K562 (cell line): ENCODE measurements around the gene MARCHF9. TPM values are rescaled to one million over a fixed set of nuclear protein-coding genes. Genes with fewer than 3 reads are reported as not detected.
A peak's percentile ranks its signal among the peaks of the same experiment; 100 is the strongest.

Experiments
- EGR1 ChIP-seq: fragments of 450-650 bp; conservative IDR thresholded peaks from 2 replicates; pipeline ENCODE4 v1.6.1; 2017; ENCODE audit warnings: mild to moderate bottlenecking
- HDAC8 ChIP-seq: fragments of 450-650 bp; IDR thresholded peaks from 2 replicates; pipeline ENCODE4 v1.6.1; 2016; ENCODE audit warnings: mild to moderate bottlenecking, missing genetic modification characterization, moderate library complexity, missing compliant biosample characterization
- JUN ChIP-seq, 2 experiments: sonication (generic) in 1 of 2; formaldehyde crosslinking in 1 of 2; IDR thresholded peaks; 2 replicates each; pipeline versions ENCODE4 v1.6.1 to v1.8.0; 2012 to 2022; ENCODE audit warnings: borderline replicate concordance in 2 of 2, mild to moderate bottlenecking in 2 of 2, improper control_type of control experiment in 1 of 2, low read depth in 1 of 2, low read length in 1 of 2, missing genetic modification reagents in 1 of 2
- SFPQ ChIP-seq: fragments of 200-400 bp; formaldehyde crosslinking; IDR thresholded peaks from 2 replicates; pipeline ENCODE4 v1.6.1; 2017; ENCODE audit warnings: mild to moderate bottlenecking, low read depth, low read length, moderate library complexity
- SPI1 ChIP-seq: IDR thresholded peaks from 2 replicates; pipeline ENCODE4 v1.6.1; 2011; ENCODE audit warnings: low read depth, low read length, control low read depth, borderline replicate concordance
- STAT5B ChIP-seq: fragments of 250-450 bp; sonication (Bioruptor Pico); IDR thresholded peaks from 2 replicates; pipeline ENCODE4 v1.8.0; 2021; ENCODE audit warnings: mild to moderate bottlenecking, inconsistent platforms
- TAL1 ChIP-seq: fragments of 450-650 bp; IDR thresholded peaks from 2 replicates; pipeline ENCODE4 v1.6.1; 2016; ENCODE audit warnings: mild to moderate bottlenecking
- YY1 ChIP-seq, 3 experiments: IDR thresholded peaks; 2 replicates each; pipeline ENCODE4 v1.6.1; 2011; ENCODE audit warnings: low read length in 2 of 3, mild to moderate bottlenecking in 2 of 3, moderate library complexity in 2 of 3, borderline replicate concordance in 1 of 3, control low read depth in 1 of 3, low read depth in 1 of 3; ENCODE audit not compliant: insufficient read depth in 3 of 3, insufficient replicate concordance in 2 of 3, control insufficient read depth in 1 of 3, insufficient read length in 1 of 3; ENCODE audit errors: extremely low read depth in 1 of 3
- ZC3H8 ChIP-seq: fragments of 450-650 bp; IDR thresholded peaks from 2 replicates; pipeline ENCODE4 v1.6.1; 2017
- ZNF280A ChIP-seq: fragments of 450-650 bp; IDR thresholded peaks from 2 replicates; pipeline ENCODE4 v1.6.1; 2018; ENCODE audit warnings: mild to moderate bottlenecking, low read depth; ENCODE audit not compliant: partially characterized antibody
- ZNF696 ChIP-seq: fragments of 250-450 bp; sonication (Bioruptor Pico); conservative IDR thresholded peaks from 2 replicates; pipeline ENCODE4 v1.4.0; 2020; ENCODE audit warnings: mild to moderate bottlenecking, moderate library complexity
- ZNF79 ChIP-seq: fragments of 250-450 bp; sonication (Bioruptor Pico); IDR thresholded peaks from 2 replicates; pipeline ENCODE4 v1.4.0; 2020; ENCODE audit warnings: low read depth, mild to moderate bottlenecking, moderate library complexity
- polyA plus RNA-seq, 8 experiments: library from polyadenylated mRNA; depleted of rRNA in 4 of 8; stranded (reverse) in 5 of 8; unstranded in 3 of 8; fragments of >200 nt; fragmentation: Nextera tagmentation in 2 of 8; fragmentation: Illumina TruSeq in 1 of 8; extraction: Ambion mirVana in 2 of 8; extraction: Trizol in 1 of 8; gene quantifications; 2 replicates each; pipeline versions ENCODE4 v1.2.1 to v1.2.3, GENCODE V29; 2011 to 2014; ENCODE audit warnings: inconsistent platforms in 1 of 8, missing spikeins in 1 of 8
- total RNA-seq, 7 experiments: library from RNA; depleted of rRNA in 6 of 7; stranded (reverse); fragments of >200 nt in 6 of 7; fragmentation: Illumina TruSeq in 2 of 7; extraction: Trizol in 2 of 7; gene quantifications; 2 replicates each; pipeline versions ENCODE4 v1.2.1 to v1.2.3, GENCODE V29; 2011 to 2021; ENCODE audit warnings: low replicate concordance in 1 of 7
- TF ChIP-seq, protein P1 (sequence below), 2 experiments: fragments of 450-650 bp; IDR thresholded peaks; 2 replicates each; pipeline ENCODE4 v1.6.1; 2016
- TF ChIP-seq, protein P2 (sequence below), 2 experiments: fragments of 450-650 bp; IDR thresholded peaks; 2 replicates each; pipeline ENCODE4 v1.6.1; 2018; ENCODE audit warnings: mild to moderate bottlenecking in 2 of 2, low read depth in 1 of 2; ENCODE audit not compliant: partially characterized antibody in 2 of 2

The MARCHF9 gene
- total and polyA plus RNA-seq, 9 of the 15 experiments (the other 6 are each of a cell fraction or from before 2014, with no cell fraction given): 0.80 to 12.4 (median 6.2) TPM

- TF ChIP-seq, protein P1, sequence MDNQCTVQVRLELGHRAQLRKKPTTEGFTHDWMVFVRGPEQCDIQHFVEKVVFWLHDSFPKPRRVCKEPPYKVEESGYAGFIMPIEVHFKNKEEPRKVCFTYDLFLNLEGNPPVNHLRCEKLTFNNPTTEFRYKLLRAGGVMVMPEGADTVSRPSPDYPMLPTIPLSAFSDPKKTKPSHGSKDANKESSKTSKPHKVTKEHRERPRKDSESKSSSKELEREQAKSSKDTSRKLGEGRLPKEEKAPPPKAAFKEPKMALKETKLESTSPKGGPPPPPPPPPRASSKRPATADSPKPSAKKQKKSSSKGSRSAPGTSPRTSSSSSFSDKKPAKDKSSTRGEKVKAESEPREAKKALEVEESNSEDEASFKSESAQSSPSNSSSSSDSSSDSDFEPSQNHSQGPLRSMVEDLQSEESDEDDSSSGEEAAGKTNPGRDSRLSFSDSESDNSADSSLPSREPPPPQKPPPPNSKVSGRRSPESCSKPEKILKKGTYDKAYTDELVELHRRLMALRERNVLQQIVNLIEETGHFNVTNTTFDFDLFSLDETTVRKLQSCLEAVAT (IDR thresholded peaks at IDR 0.05): peak; percentile 41 to 73; a peak in 3 of 4 replicates
- TF ChIP-seq SFPQ: no peak
- TF ChIP-seq TAL1: peak; percentile 24
- peak; percentile 88 for TF ChIP-seq JUN (IDR thresholded peaks at IDR 0.05; ENCODE audit: borderline replicate concordance, low read depth, low read length)
- peak; percentile 82; the same call in 1 of the 2 replicates for TF ChIP-seq JUN (CRISPR knock-in tag; IDR thresholded peaks at IDR 0.05; ENCODE audit: borderline replicate concordance)
- TF ChIP-seq, protein P2, sequence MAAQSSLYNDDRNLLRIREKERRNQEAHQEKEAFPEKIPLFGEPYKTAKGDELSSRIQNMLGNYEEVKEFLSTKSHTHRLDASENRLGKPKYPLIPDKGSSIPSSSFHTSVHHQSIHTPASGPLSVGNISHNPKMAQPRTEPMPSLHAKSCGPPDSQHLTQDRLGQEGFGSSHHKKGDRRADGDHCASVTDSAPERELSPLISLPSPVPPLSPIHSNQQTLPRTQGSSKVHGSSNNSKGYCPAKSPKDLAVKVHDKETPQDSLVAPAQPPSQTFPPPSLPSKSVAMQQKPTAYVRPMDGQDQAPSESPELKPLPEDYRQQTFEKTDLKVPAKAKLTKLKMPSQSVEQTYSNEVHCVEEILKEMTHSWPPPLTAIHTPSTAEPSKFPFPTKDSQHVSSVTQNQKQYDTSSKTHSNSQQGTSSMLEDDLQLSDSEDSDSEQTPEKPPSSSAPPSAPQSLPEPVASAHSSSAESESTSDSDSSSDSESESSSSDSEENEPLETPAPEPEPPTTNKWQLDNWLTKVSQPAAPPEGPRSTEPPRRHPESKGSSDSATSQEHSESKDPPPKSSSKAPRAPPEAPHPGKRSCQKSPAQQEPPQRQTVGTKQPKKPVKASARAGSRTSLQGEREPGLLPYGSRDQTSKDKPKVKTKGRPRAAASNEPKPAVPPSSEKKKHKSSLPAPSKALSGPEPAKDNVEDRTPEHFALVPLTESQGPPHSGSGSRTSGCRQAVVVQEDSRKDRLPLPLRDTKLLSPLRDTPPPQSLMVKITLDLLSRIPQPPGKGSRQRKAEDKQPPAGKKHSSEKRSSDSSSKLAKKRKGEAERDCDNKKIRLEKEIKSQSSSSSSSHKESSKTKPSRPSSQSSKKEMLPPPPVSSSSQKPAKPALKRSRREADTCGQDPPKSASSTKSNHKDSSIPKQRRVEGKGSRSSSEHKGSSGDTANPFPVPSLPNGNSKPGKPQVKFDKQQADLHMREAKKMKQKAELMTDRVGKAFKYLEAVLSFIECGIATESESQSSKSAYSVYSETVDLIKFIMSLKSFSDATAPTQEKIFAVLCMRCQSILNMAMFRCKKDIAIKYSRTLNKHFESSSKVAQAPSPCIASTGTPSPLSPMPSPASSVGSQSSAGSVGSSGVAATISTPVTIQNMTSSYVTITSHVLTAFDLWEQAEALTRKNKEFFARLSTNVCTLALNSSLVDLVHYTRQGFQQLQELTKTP (IDR thresholded peaks at IDR 0.05; ENCODE audit: low read depth in 1 of 2, partially characterized antibody in 2 of 2): peak; percentile 53 to 60
- no peak for TF ChIP-seq ZNF696 (CRISPR knock-in tag)
- peak in 2 of 3 experiments; percentile 9 to 59 for TF ChIP-seq YY1 (IDR thresholded peaks at IDR 0.05; ENCODE audit: borderline replicate concordance in 1 of 3, control insufficient read depth in 1 of 3, extremely low read depth in 1 of 3, insufficient read depth in 3 of 3, insufficient read length in 1 of 3, insufficient replicate concordance in 2 of 3, low read depth in 1 of 3, low read length in 2 of 3)
- peak; percentile 60; the same call in 1 of the 2 replicates for TF ChIP-seq ZNF79 (CRISPR knock-in tag)
- no peak for TF ChIP-seq SPI1
- no peak for TF ChIP-seq STAT5B
- TF ChIP-seq ZNF280A: no peak
- peak; percentile 89; the same call in 1 of the 2 replicates for TF ChIP-seq HDAC8 (tag)
- 0 out of 2 replicates have a peak, but pooled peaks have one; percentile 23 for TF ChIP-seq ZC3H8
- TF ChIP-seq EGR1: peak; percentile 96
These were observed 2.9 kb upstream of the MARCHF9 start, which contains the start of gene CDK4 (continued) for GRCh38 chr12:57751788-57752667.
